ENCODE results near the gene TFAP2C.

TFAP2C gene

DNA sequence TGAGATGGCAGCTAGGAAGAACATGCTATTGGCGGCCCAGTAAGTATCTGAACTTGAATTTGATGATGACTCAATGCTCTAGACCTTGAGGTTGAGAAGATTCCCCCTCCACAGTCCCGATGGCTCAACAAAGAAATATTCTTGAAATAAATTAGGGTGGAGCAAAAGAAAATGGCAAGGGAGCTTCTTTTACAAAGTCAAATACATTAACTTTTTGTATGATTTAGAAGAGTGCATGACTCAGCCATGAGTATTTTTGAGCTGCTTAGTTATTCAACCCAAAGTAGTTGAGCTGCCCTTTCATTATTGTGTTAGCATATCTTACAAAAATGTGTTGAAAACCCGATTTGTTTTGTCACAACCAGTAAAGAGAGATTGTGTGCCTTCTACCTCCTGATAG is 7.6 kb downstream of the TFAP2C start:
- no peak for DNase-seq
- Histone ChIP-seq H2AFZ (ENCODE audit: low read length) (no peak overlapping the region), H3K4me3 (ENCODE audit: low read length) (no peak overlapping the region)

DNA sequence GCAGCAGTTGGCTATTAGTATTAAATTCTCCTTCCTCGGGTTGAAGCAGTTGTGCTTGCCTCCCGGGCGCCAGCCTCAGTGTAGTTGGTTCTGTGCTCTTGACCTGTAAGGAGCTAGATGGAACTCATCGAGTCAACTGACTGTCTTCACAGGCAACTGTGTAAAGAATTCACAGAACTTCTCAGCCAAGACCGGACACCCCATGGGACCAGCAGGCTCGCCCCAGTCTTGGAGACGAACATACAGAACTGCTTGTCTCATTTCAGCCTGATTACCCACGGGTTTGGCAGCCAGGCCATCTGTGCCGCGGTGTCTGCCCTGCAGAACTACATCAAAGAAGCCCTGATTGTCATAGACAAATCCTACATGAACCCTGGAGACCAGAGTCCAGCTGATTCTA is 8.5 kb downstream of the TFAP2C start:
- Histone ChIP-seq H3K9me2 (replicated peaks; ENCODE audit: insufficient read depth, low read length) (no peaks in the 10 kb centered on the region), H3K9me3 (replicated peaks; ENCODE audit: insufficient read depth, low read length) (no peaks in the 10 kb centered on the region), H3K9ac (ENCODE audit: low read length) (no peak overlapping the region), H3F3A (ENCODE audit: insufficient read depth, low read length) (no peaks in the 10 kb centered on the region), H3K79me2 (ENCODE audit: low read length) (no peaks in the 10 kb centered on the region), H3K4me2 (ENCODE audit: low read depth, low read length) (no peak overlapping the region), H3K27me3 (replicated peaks; ENCODE audit: insufficient read depth, low read length) (no peaks in the 10 kb centered on the region), H3K36me3 (replicated peaks; ENCODE audit: insufficient read depth, low read length) (no peaks in the 10 kb centered on the region), H4K20me1 (ENCODE audit: insufficient read depth, low read length) (no peaks in the 10 kb centered on the region), H3K27ac (ENCODE audit: low read length) (no peak overlapping the region), H2AFZ (ENCODE audit: low read length) (no peak overlapping the region), H3K4me1 (ENCODE audit: low read length) (no peaks in the 10 kb centered on the region), H3K4me3 (ENCODE audit: low read length) (no peak overlapping the region)
- no peak for DNase-seq
- TF ChIP-seq, protein P1, sequence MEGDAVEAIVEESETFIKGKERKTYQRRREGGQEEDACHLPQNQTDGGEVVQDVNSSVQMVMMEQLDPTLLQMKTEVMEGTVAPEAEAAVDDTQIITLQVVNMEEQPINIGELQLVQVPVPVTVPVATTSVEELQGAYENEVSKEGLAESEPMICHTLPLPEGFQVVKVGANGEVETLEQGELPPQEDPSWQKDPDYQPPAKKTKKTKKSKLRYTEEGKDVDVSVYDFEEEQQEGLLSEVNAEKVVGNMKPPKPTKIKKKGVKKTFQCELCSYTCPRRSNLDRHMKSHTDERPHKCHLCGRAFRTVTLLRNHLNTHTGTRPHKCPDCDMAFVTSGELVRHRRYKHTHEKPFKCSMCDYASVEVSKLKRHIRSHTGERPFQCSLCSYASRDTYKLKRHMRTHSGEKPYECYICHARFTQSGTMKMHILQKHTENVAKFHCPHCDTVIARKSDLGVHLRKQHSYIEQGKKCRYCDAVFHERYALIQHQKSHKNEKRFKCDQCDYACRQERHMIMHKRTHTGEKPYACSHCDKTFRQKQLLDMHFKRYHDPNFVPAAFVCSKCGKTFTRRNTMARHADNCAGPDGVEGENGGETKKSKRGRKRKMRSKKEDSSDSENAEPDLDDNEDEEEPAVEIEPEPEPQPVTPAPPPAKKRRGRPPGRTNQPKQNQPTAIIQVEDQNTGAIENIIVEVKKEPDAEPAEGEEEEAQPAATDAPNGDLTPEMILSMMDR (IDR thresholded peaks at IDR 0.05; ENCODE audit: low read length): no peak
- TF ChIP-seq EZH2phosphoT487 (IDR thresholded peaks at IDR 0.05; ENCODE audit: low read length): no peak
- TF ChIP-seq EZH2 (optimal IDR thresholded peaks at IDR 0.05; ENCODE audit: low read depth, low read length): no peak

More for the DNA sequence above, 7.6 kb downstream of the TFAP2C start:
- Histone ChIP-seq H3K27ac (ENCODE audit: low read length) (no peak overlapping the region), H3K4me1 (ENCODE audit: low read length) (no peaks in the 10 kb centered on the region), H3K9me3 (replicated peaks; ENCODE audit: insufficient read depth, low read length) (no peaks in the 10 kb centered on the region), H3K79me2 (ENCODE audit: low read length) (no peaks in the 10 kb centered on the region), H3K27me3 (replicated peaks; ENCODE audit: insufficient read depth, low read length) (no peaks in the 10 kb centered on the region), H3F3A (ENCODE audit: insufficient read depth, low read length) (no peaks in the 10 kb centered on the region), H3K9me2 (replicated peaks; ENCODE audit: insufficient read depth, low read length) (no peaks in the 10 kb centered on the region), H3K36me3 (replicated peaks; ENCODE audit: insufficient read depth, low read length) (no peaks in the 10 kb centered on the region), H3K9ac (ENCODE audit: low read length) (no peak overlapping the region), H3K4me2 (ENCODE audit: low read depth, low read length) (no peak overlapping the region), H4K20me1 (ENCODE audit: insufficient read depth, low read length) (no peaks in the 10 kb centered on the region)
- TF ChIP-seq EZH2phosphoT487 (IDR thresholded peaks at IDR 0.05; ENCODE audit: low read length) (no peak), EZH2 (optimal IDR thresholded peaks at IDR 0.05; ENCODE audit: low read depth, low read length) (no peak)
- TF ChIP-seq, protein P1 (IDR thresholded peaks at IDR 0.05; ENCODE audit: low read length): no peak

DNA sequence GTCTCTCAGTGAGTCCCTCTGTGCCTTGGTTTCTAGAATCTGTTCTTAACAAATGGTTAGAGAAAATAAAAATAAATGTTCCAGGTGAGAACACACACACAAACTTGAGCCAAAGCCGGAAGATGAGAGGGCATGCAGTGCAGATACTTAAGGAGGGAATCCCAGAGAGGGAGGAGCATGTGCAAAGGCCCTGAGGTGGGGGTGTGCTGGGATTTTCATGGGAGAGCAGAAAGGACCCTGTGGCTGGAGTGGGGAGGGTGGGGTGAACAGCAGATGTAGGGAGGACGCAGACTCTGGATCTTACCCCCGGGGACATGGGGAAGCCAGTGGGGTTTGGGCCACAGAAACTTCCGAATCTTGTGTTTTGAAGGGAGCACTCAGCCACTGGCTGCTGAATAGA is 17.5 kb downstream of the TFAP2C start:
- Histone ChIP-seq H3K27ac (ENCODE audit: low read length) (no peak overlapping the region), H3K9me3 (replicated peaks; ENCODE audit: insufficient read depth, low read length) (no peaks in the 10 kb centered on the region), H3K79me2 (ENCODE audit: low read length) (no peaks in the 10 kb centered on the region), H3K36me3 (replicated peaks; ENCODE audit: insufficient read depth, low read length) (no peaks in the 10 kb centered on the region), H3K9me2 (replicated peaks; ENCODE audit: insufficient read depth, low read length) (no peaks in the 10 kb centered on the region), H3K4me3 (ENCODE audit: low read length) (no peak overlapping the region), H2AFZ (ENCODE audit: low read length) (no peak overlapping the region), H3K9ac (ENCODE audit: low read length) (no peak overlapping the region), H3K4me1 (ENCODE audit: low read length) (no peaks in the 10 kb centered on the region), H4K20me1 (ENCODE audit: insufficient read depth, low read length) (no peaks in the 10 kb centered on the region), H3K4me2 (ENCODE audit: low read depth, low read length) (no peak overlapping the region), H3F3A (ENCODE audit: insufficient read depth, low read length) (no peaks in the 10 kb centered on the region), H3K27me3 (replicated peaks; ENCODE audit: insufficient read depth, low read length) (no peaks in the 10 kb centered on the region)
- DNase-seq: no peak
- TF ChIP-seq EZH2 (optimal IDR thresholded peaks at IDR 0.05; ENCODE audit: low read depth, low read length): no peak
- TF ChIP-seq, protein P1 (IDR thresholded peaks at IDR 0.05; ENCODE audit: low read length): no peak
- TF ChIP-seq EZH2phosphoT487 (IDR thresholded peaks at IDR 0.05; ENCODE audit: low read length): no peak

Measured in MM.1S (cell line).